Retinal pigment epithelial cell (primary cell): ENCODE data around the gene INAVA.
"Not testable (repeated sequence)": the region's sequence is repeated elsewhere in the genome, so short reads cannot be mapped to it uniquely, and the experiment has no call there.

Experiments
- DNase-seq: peaks from one replicate; pipeline ENCODE4 v3.0.0-alpha.2; 2010; ENCODE audit warnings: low read depth
- H3K4me3 ChIP-seq: 2 replicates; pipeline ENCODE4 v1.5.1; 2011; ENCODE audit warnings: mild to moderate bottlenecking, low read length, control low read depth, moderate library complexity
- CTCF ChIP-seq: conservative IDR thresholded peaks from 2 replicates; pipeline ENCODE4 v1.5.1; 2011; ENCODE audit warnings: low read depth, low read length, control low read depth, inconsistent platforms

The INAVA gene

GRCh38 chr1:200931776-200932175 is 37.1 kb downstream of the INAVA start:
- TF ChIP-seq CTCF = no peak
- no peak overlapping the region for H3K4me3 ChIP-seq
- no peak for DNase-seq

- H3K4me3 ChIP-seq = no peak overlapping the region
- TF ChIP-seq CTCF = no peak
- no peak for DNase-seq
Observed at GRCh38 chr1:200934676-200935245, 40.1 kb downstream of the INAVA start.

GRCh38 chr1:200935286-200935962 is 40.7 kb downstream of the INAVA start:
- DNase-seq, H3K4me3 ChIP-seq: not testable (repeated sequence)

GRCh38 chr1:200938955-200939354 is 44.3 kb downstream of the INAVA start:
- TF ChIP-seq CTCF = no peak
- H3K4me3 ChIP-seq = no peak overlapping the region
- no peak for DNase-seq

- no peak for TF ChIP-seq CTCF
- no peak for DNase-seq
- H3K4me3 ChIP-seq = no peak overlapping the region
Observed at GRCh38 chr1:200945111-200945510, 50.4 kb downstream of the INAVA start.

- no peak for TF ChIP-seq CTCF
- no peak for DNase-seq
- no peak overlapping the region for H3K4me3 ChIP-seq
Observed at GRCh38 chr1:200947059-200947566, 52.4 kb downstream of the INAVA start.

- DNase-seq = no peak
- no peak overlapping the region for H3K4me3 ChIP-seq
- no peak for TF ChIP-seq CTCF
Observed at GRCh38 chr1:200949626-200950025, 54.9 kb downstream of the INAVA start.
